Muscle of arm (tissue), 12 donors: ENCODE data around the gene TBC1D22A. TPM values are rescaled to one million over a fixed set of nuclear protein-coding genes. Genes with fewer than 3 reads are reported as not detected.

Experiments
- DNase-seq: peaks from one replicate; pipeline ENCODE4 v3.0.0-alpha.2; 2013
- polyA plus RNA-seq, 12 donors: library from polyadenylated mRNA; unstranded; fragments of 120-200 nt; gene quantifications; one replicate each; pipeline ENCODE4 v1.2.1, GENCODE V29; 2013; ENCODE audit not compliant: insufficient read length in 12 of 12

Gene TBC1D22A
- polyA plus RNA-seq, 12 donors, result 10.3 to 18.0 (median 13.1) TPM; not detected in 1

- DNase-seq, result no peak
These were observed 388.0 kb downstream of the TBC1D22A start for GRCh38 chr22:47150426-47150825.

GRCh38 chr22:47151064-47151463 is 388.6 kb downstream of the TBC1D22A start:
- DNase-seq, result no peak

- DNase-seq, result no peak
These were observed 389.0 kb downstream of the TBC1D22A start for GRCh38 chr22:47151490-47151889.

- DNase-seq, result no peak
These were observed 389.8 kb downstream of the TBC1D22A start for GRCh38 chr22:47152236-47152635.

GRCh38 chr22:47152938-47153337 is 390.5 kb downstream of the TBC1D22A start:
- DNase-seq, result no peak

- DNase-seq, result no peak
These were observed 391.5 kb downstream of the TBC1D22A start for GRCh38 chr22:47153854-47154525.

- DNase-seq, result peak; percentile 63
These were observed 392.2 kb downstream of the TBC1D22A start for GRCh38 chr22:47154621-47155081.

GRCh38 chr22:47155131-47155885 is 392.9 kb downstream of the TBC1D22A start:
- no peak for DNase-seq

- no peak for DNase-seq
These were observed 393.5 kb downstream of the TBC1D22A start for GRCh38 chr22:47155912-47156311.

- DNase-seq, result no peak
These were observed 394.1 kb downstream of the TBC1D22A start for GRCh38 chr22:47156352-47157092.

GRCh38 chr22:47157093-47157420 is 394.6 kb downstream of the TBC1D22A start:
- no peak for DNase-seq

- DNase-seq, result no peak
These were observed 395.2 kb downstream of the TBC1D22A start for GRCh38 chr22:47157486-47158270.

- DNase-seq, result no peak
These were observed 396.0 kb downstream of the TBC1D22A start for GRCh38 chr22:47158457-47158856.

- DNase-seq, result no peak
These were observed 397.1 kb downstream of the TBC1D22A start for GRCh38 chr22:47159592-47159991.

GRCh38 chr22:47160141-47160541 is 397.7 kb downstream of the TBC1D22A start:
- no peak for DNase-seq

- DNase-seq, result no peak
These were observed 398.5 kb downstream of the TBC1D22A start for GRCh38 chr22:47160781-47161520.

- no peak for DNase-seq
These were observed 399.2 kb downstream of the TBC1D22A start for GRCh38 chr22:47161631-47162030.

- DNase-seq, result no peak
These were observed 400.4 kb downstream of the TBC1D22A start for GRCh38 chr22:47162865-47163264.

- DNase-seq, result no peak
These were observed 401.0 kb downstream of the TBC1D22A start for GRCh38 chr22:47163481-47163855.

- DNase-seq, result no peak
These were observed 401.5 kb downstream of the TBC1D22A start for GRCh38 chr22:47163856-47164513.
